Neural cell (in vitro differentiated cells): ENCODE results near the gene NFATC3. TPM values are rescaled to one million over a fixed set of nuclear protein-coding genes. Genes with fewer than 3 reads are reported as not detected.

ENCODE experiments used
- H2AFZ ChIP-seq: fragments of 200-600, 300-800 bp; sonication (generic), shearing (Covaris generic); 2 replicates; pipeline ENCODE4 v1.6.0; 2014; ENCODE audit warnings: low read depth, mild to moderate bottlenecking, antibody characterized with exemption, low read length, moderate library complexity
- H3F3A ChIP-seq: fragments of 200-600 bp; shearing (Covaris generic); 2 replicates; pipeline ENCODE4 v1.6.1; 2016; ENCODE audit warnings: mild to moderate bottlenecking, moderate library complexity, mixed read lengths, antibody characterized with exemption, low read length; ENCODE audit not compliant: insufficient read depth, poor library complexity, severe bottlenecking
- H3K27ac ChIP-seq: fragments of 200-600, 300-800 bp; sonication (generic), shearing (Covaris generic); 2 replicates; pipeline ENCODE4 v1.5.1; 2014; ENCODE audit warnings: mild to moderate bottlenecking, low read length, moderate library complexity
- H3K27me3 ChIP-seq: fragments of 300-800, 200-600 bp; sonication (generic), shearing (Covaris generic); 2 replicates; pipeline ENCODE4 v1.6.0; 2014; ENCODE audit warnings: mild to moderate bottlenecking, low read depth, low read length, moderate library complexity; ENCODE audit not compliant: insufficient read depth
- H3K36me3 ChIP-seq: fragments of 300-800, 200-600 bp; sonication (generic), shearing (Covaris generic); 2 replicates; pipeline ENCODE4 v1.5.1; 2014; ENCODE audit warnings: mild to moderate bottlenecking, antibody characterized with exemption, low read length, moderate library complexity; ENCODE audit not compliant: insufficient read depth
- H3K4me2 ChIP-seq: fragments of 300-800, 200-600 bp; sonication (generic), shearing (Covaris generic); 2 replicates; pipeline ENCODE4 v1.6.0; 2014; ENCODE audit warnings: mild to moderate bottlenecking, low read length
- H3K4me3 ChIP-seq: fragments of 300-800, 200-600 bp; sonication (generic), shearing (Covaris generic); 2 replicates; pipeline ENCODE4 v1.5.1; 2014; ENCODE audit warnings: mild to moderate bottlenecking, low read length, moderate library complexity
- H3K79me2 ChIP-seq: fragments of 200-600 bp; shearing (Covaris generic); replicated peaks from 2 replicates; pipeline ENCODE4 v1.6.0; 2014; ENCODE audit warnings: mild to moderate bottlenecking, low read length, moderate library complexity; ENCODE audit not compliant: insufficient read depth
- H3K9ac ChIP-seq: fragments of 300-800, 200-600 bp; sonication (generic), shearing (Covaris generic); 2 replicates; pipeline ENCODE4 v1.6.1; 2016; ENCODE audit warnings: mild to moderate bottlenecking, low read length, mixed read lengths
- H3K9me2 ChIP-seq: fragments of 200-600 bp; shearing (Covaris generic); 2 replicates; pipeline ENCODE4 v1.6.1; 2016; ENCODE audit warnings: mild to moderate bottlenecking, low read length, mixed read lengths; ENCODE audit not compliant: insufficient read depth
- H3K9me3 ChIP-seq: fragments of 200-600, 300-800 bp; sonication (generic), shearing (Covaris generic); 2 replicates; pipeline ENCODE4 v1.6.1; 2016; ENCODE audit warnings: mild to moderate bottlenecking, mixed run types, low read length, moderate library complexity, mixed read lengths
- H4K20me1 ChIP-seq: fragments of 200-600 bp; shearing (Covaris generic); 2 replicates; pipeline ENCODE4 v1.6.1; 2016; ENCODE audit warnings: mild to moderate bottlenecking, mixed run types; ENCODE audit not compliant: insufficient read depth
- EP300 ChIP-seq: fragments of 450-650 bp; conservative IDR thresholded peaks from 2 replicates; pipeline ENCODE4 v1.6.1; 2014; ENCODE audit warnings: antibody characterized with exemption, mild to moderate bottlenecking, moderate library complexity; ENCODE audit not compliant: poor library complexity, severe bottlenecking
- EZH2 ChIP-seq: fragments of 200-600, 300-800 bp; shearing (Covaris generic), sonication (generic); IDR thresholded peaks from 2 replicates; pipeline ENCODE4 v1.6.1; 2014; ENCODE audit warnings: antibody characterized with exemption, low read length, borderline replicate concordance, mild to moderate bottlenecking; ENCODE audit not compliant: insufficient read depth, poor library complexity, severe bottlenecking
- MXI1 ChIP-seq: fragments of 450-650 bp; conservative IDR thresholded peaks from 2 replicates; pipeline ENCODE4 v1.6.1; 2014; ENCODE audit warnings: antibody characterized with exemption, mild to moderate bottlenecking; ENCODE audit not compliant: poor library complexity, severe bottlenecking
- POLR2AphosphoS5 ChIP-seq: IDR thresholded peaks from 2 replicates; pipeline ENCODE4 v1.6.1; 2012
- RAD21 ChIP-seq: fragments of 450-650 bp; conservative IDR thresholded peaks from 2 replicates; pipeline ENCODE4 v1.6.1; 2014; ENCODE audit warnings: antibody characterized with exemption, mild to moderate bottlenecking, moderate library complexity
- SMC3 ChIP-seq: fragments of 450-650 bp; conservative IDR thresholded peaks from 2 replicates; pipeline ENCODE4 v1.6.1; 2014; ENCODE audit warnings: antibody characterized with exemption, mild to moderate bottlenecking, moderate library complexity; ENCODE audit not compliant: poor library complexity
- TAF1 ChIP-seq: IDR thresholded peaks from 2 replicates; pipeline ENCODE4 v1.6.1; 2012; ENCODE audit warnings: low read depth
- polyA plus RNA-seq: library from polyadenylated mRNA; depleted of rRNA; stranded (reverse); fragments of >200 nt; gene quantifications from 2 replicates; pipeline ENCODE4 v1.2.3, GENCODE V29; 2014
- TF ChIP-seq, protein P1 (sequence below): IDR thresholded peaks from 2 replicates; pipeline ENCODE4 v1.6.1; 2012; ENCODE audit warnings: borderline replicate concordance
- TF ChIP-seq, protein P2 (sequence below): fragments of 450-650 bp; IDR thresholded peaks from 2 replicates; pipeline ENCODE4 v1.5.1; 2014; ENCODE audit warnings: antibody characterized with exemption, mild to moderate bottlenecking, moderate library complexity; ENCODE audit not compliant: poor library complexity, severe bottlenecking

The NFATC3 gene
- polyA plus RNA-seq, 1 donor from 2014 or later = 6.2 TPM

DNA sequence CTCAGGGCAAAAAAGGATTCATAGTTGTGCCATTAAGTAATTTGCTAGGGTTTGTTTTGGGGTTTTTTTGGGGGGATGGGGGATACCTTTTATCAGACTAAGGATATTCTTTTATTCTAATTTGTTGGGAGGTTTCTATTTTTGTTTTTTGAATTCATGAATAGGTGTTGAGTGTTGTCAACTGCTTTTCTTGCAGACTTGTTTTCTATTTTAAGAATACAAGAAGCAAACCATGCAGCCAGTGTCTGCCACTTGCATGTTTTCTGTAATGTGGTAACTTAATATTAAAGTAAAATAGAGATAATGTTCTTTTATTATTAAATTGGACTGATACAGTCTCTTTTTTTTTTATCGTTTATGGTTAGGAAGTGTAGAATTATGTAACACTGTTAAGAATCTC is 49.5 kb downstream of the NFATC3 start:
- H3K27ac ChIP-seq = no peak overlapping the region
- H4K20me1 ChIP-seq = no peaks in the 10 kb centered on the region
- TF ChIP-seq EP300 (no peak), SMC3 (no peak), EZH2 (no peak), RAD21 (no peak), MXI1 (no peak)
- TF ChIP-seq, protein P1, sequence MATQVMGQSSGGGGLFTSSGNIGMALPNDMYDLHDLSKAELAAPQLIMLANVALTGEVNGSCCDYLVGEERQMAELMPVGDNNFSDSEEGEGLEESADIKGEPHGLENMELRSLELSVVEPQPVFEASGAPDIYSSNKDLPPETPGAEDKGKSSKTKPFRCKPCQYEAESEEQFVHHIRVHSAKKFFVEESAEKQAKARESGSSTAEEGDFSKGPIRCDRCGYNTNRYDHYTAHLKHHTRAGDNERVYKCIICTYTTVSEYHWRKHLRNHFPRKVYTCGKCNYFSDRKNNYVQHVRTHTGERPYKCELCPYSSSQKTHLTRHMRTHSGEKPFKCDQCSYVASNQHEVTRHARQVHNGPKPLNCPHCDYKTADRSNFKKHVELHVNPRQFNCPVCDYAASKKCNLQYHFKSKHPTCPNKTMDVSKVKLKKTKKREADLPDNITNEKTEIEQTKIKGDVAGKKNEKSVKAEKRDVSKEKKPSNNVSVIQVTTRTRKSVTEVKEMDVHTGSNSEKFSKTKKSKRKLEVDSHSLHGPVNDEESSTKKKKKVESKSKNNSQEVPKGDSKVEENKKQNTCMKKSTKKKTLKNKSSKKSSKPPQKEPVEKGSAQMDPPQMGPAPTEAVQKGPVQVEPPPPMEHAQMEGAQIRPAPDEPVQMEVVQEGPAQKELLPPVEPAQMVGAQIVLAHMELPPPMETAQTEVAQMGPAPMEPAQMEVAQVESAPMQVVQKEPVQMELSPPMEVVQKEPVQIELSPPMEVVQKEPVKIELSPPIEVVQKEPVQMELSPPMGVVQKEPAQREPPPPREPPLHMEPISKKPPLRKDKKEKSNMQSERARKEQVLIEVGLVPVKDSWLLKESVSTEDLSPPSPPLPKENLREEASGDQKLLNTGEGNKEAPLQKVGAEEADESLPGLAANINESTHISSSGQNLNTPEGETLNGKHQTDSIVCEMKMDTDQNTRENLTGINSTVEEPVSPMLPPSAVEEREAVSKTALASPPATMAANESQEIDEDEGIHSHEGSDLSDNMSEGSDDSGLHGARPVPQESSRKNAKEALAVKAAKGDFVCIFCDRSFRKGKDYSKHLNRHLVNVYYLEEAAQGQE = no peak
- H2AFZ ChIP-seq = no peak overlapping the region
- H3K9me3 ChIP-seq = no peaks in the 10 kb centered on the region
- no peak overlapping the region for H3K4me2 ChIP-seq
- no peak overlapping the region for H3K9ac ChIP-seq
- H3K9me2 ChIP-seq = no peaks in the 10 kb centered on the region
- H3K36me3 ChIP-seq = no peaks in the 10 kb centered on the region
- H3K27me3 ChIP-seq = no peaks in the 10 kb centered on the region
- H3K79me2 ChIP-seq = peaks cover 5% of the 10 kb centered on the region
- H3F3A ChIP-seq = no peaks in the 10 kb centered on the region
- H3K4me3 ChIP-seq = no peak overlapping the region

DNA sequence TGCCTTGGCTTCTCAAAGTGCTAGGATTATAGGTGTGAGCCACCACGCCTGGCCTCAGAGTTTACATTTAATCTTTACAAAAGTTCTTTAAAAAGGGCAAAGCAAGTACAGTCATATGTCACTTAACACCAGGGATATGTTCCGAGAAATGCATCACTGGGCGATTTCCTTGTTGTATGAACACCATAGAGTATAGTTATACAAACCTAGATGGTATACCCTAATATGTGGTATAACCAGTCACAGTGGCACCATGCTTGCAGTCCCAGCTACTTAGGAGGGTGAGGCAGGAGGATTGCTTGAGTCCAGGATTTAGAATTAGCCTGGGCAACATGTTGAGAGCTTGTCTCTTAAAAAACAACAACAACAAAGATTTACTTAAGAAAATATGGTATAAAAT is 51.3 kb downstream of the NFATC3 start:
- TF ChIP-seq, protein P2, sequence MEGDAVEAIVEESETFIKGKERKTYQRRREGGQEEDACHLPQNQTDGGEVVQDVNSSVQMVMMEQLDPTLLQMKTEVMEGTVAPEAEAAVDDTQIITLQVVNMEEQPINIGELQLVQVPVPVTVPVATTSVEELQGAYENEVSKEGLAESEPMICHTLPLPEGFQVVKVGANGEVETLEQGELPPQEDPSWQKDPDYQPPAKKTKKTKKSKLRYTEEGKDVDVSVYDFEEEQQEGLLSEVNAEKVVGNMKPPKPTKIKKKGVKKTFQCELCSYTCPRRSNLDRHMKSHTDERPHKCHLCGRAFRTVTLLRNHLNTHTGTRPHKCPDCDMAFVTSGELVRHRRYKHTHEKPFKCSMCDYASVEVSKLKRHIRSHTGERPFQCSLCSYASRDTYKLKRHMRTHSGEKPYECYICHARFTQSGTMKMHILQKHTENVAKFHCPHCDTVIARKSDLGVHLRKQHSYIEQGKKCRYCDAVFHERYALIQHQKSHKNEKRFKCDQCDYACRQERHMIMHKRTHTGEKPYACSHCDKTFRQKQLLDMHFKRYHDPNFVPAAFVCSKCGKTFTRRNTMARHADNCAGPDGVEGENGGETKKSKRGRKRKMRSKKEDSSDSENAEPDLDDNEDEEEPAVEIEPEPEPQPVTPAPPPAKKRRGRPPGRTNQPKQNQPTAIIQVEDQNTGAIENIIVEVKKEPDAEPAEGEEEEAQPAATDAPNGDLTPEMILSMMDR = no peak
- TF ChIP-seq SMC3 (no peak), POLR2AphosphoS5 (no peak)

DNA sequence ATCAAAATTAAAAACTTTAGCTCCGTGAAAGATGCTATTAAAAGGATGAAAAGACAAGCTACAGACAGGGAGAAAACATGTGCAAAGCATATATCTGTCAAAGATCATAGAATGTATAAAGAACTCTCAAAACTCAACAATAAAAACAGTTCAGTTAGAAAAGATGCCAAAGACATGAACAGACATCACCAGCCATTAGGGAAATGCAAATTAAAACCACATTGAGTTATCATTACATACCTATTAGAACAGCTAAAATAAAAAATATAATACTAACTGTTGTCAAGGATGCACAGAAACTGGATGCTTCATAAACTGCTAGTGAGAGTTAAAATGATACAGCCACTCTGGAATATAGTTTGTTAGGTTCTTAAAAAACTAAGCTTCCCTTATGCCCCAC is 58.8 kb downstream of the NFATC3 start:
- Histone ChIP-seq H3K79me2 (no peaks in the 10 kb centered on the region), H3K27ac (no peak overlapping the region), H3K4me2 (no peak overlapping the region), H3K9ac (no peak overlapping the region), H3K4me3 (no peak overlapping the region), H3K27me3 (no peaks in the 10 kb centered on the region), H3K9me2 (no peaks in the 10 kb centered on the region), H4K20me1 (no peaks in the 10 kb centered on the region), H2AFZ (no peak overlapping the region), H3K36me3 (no peaks in the 10 kb centered on the region), H3K9me3 (no peaks in the 10 kb centered on the region), H3F3A (no peaks in the 10 kb centered on the region)
- TF ChIP-seq, protein P2 = no peak
- TF ChIP-seq MXI1 = no peak
- TF ChIP-seq, protein P1 = no peak
- TF ChIP-seq SMC3 = no peak
- no peak for TF ChIP-seq EZH2
- TF ChIP-seq POLR2AphosphoS5 = no peak
- TF ChIP-seq EP300 = no peak
- TF ChIP-seq TAF1 = no peak
- TF ChIP-seq RAD21 = no peak

More for the DNA sequence above, 51.3 kb downstream of the NFATC3 start:
- Histone ChIP-seq H3K9ac (no peak overlapping the region), H3K4me2 (no peak overlapping the region), H3K36me3 (no peaks in the 10 kb centered on the region), H3K9me2 (no peaks in the 10 kb centered on the region), H4K20me1 (no peaks in the 10 kb centered on the region), H3F3A (no peaks in the 10 kb centered on the region), H3K79me2 (no peaks in the 10 kb centered on the region), H2AFZ (no peak overlapping the region), H3K27ac (no peak overlapping the region), H3K4me3 (no peak overlapping the region), H3K27me3 (no peaks in the 10 kb centered on the region), H3K9me3 (no peaks in the 10 kb centered on the region)
